ENCODE results near the gene TNFAIP2.

DNA sequence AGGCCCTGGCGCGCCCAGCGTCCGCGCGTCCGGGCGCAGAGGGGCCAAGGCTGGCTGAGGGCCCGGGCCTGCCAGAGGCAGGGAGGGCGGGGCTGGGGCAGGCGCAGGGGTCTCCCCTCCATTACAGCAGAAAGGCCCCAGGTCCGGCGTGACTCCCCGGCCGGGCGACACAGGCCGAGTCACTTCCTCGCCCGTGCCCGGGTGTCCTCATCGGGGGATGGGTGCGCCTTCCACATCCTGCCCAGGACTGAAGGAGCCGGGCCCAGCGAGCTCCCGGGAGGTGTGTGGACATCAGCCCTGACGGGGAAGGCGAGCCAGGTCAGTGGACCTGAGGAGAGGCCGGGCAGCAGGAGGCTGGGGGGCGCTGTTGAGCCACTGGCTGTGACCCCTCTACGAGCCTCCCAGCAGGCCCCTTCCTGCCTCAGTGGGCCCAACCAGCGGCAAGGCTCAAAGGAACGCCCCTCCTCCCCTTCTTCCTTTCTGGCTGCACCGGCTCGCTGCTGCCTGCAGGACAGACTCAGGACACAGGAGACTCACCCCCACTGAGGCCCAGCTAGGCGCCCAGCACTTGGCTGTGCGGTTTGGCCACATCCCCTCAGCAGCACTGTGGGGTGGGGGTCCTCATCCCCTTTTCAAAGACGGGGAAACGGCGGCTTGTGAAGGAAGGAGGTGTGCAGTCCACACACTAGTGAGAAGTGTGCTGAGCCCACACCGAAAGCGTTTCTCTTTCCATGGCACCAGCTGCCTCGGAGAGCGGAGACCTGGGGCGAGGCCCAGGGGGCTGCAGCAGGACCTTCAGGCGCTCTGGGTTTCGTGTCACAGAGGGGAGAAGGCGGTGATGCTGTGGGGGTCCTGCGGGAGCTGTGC lies 606 bp downstream of the TNFAIP2 start:
- TF ChIP-seq, protein P1, sequence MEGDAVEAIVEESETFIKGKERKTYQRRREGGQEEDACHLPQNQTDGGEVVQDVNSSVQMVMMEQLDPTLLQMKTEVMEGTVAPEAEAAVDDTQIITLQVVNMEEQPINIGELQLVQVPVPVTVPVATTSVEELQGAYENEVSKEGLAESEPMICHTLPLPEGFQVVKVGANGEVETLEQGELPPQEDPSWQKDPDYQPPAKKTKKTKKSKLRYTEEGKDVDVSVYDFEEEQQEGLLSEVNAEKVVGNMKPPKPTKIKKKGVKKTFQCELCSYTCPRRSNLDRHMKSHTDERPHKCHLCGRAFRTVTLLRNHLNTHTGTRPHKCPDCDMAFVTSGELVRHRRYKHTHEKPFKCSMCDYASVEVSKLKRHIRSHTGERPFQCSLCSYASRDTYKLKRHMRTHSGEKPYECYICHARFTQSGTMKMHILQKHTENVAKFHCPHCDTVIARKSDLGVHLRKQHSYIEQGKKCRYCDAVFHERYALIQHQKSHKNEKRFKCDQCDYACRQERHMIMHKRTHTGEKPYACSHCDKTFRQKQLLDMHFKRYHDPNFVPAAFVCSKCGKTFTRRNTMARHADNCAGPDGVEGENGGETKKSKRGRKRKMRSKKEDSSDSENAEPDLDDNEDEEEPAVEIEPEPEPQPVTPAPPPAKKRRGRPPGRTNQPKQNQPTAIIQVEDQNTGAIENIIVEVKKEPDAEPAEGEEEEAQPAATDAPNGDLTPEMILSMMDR (IDR thresholded peaks at IDR 0.05), result peak; percentile 35 to 39 (median 37)
- no peak for TF ChIP-seq POLR2A (IDR thresholded peaks at IDR 0.05)

Measured in right lobe of liver (tissue), 4 donors.